Neural progenitor cell (in vitro differentiated cells): ENCODE results near the gene PPY.
A peak's percentile ranks its signal among the peaks of the same experiment; 100 is the strongest.

ENCODE experiments used
- CTCF ChIP-seq: fragments of 200-600 bp; sonication (generic); IDR thresholded peaks from 2 replicates; pipeline ENCODE4 v1.5.1; 2017; ENCODE audit warnings: antibody characterized with exemption, mild to moderate bottlenecking
- EZH2 ChIP-seq: fragments of 200-600 bp; sonication (generic); IDR thresholded peaks from 2 replicates; pipeline ENCODE4 v1.6.1; 2017; ENCODE audit warnings: antibody characterized with exemption, mild to moderate bottlenecking, moderate library complexity
- EZH2phosphoT487 ChIP-seq: fragments of 200-600 bp; sonication (generic); IDR thresholded peaks from 2 replicates; pipeline ENCODE4 v1.6.1; 2017; ENCODE audit warnings: antibody characterized with exemption

DNA sequence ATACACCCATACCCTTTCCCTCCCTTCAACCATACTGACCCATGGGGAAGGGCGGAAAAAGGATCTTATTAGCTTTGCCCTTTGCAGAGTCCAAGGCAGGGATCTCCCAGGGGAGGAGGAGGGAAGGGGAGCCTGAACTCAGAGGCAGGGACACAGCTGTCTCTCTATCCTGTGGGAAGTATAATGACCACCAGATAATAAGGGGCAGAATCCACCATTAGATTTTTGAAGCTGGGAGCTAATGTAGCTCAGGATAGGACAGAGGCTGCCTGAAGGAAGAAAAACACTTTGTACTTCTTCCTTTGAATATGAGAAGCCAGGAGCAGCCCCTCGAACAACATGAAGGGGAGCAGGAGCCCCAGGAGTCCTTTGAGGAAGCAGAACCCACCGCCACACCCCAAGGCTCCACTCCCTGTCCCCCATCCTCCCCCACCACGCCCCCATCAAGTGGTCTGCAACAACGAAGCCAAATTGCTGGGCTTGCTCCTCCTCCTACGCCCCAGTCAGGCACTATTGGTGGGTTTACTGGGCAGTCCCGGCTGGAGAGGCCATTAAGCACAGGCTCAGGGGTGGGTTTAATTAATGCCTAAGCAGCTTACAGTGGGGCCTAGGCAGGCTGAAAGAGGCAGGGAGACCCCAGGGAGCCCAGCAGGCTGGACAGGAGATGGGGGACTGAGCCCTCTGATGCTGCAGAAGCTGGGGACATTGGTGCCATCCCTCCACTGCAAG lies 40.3 kb downstream of the PPY start:
- TF ChIP-seq CTCF: no peak
- TF ChIP-seq EZH2: no peak
- TF ChIP-seq EZH2phosphoT487: peak; percentile 75
